OCI-LY7 (cell line): Measurements from ENCODE around the gene PAFAH2. TPM values are rescaled to one million over a fixed set of nuclear protein-coding genes. Genes with fewer than 3 reads are reported as not detected.

Source experiments
- BruUV-seq: library from RNA; stranded (reverse); fragments of 400-500 nt; replicated peaks from 2 replicates; lab custom pipeline; 2021; lab: Mats Ljungman, UMichigan
- CTCF ChIA-PET: fragments of 300-600 bp; sonication (Branson Sonifier 250); formaldehyde crosslinking; loops from one replicate; lab custom pipeline; 2022; ENCODE audit warnings: antibody characterized with exemption; ENCODE audit not compliant: unreplicated experiment; lab: Charles Lee
- POLR2A ChIA-PET: fragments of 300-600 bp; sonication (Branson Sonifier 250); formaldehyde crosslinking; loops from one replicate; lab custom pipeline; 2022; ENCODE audit warnings: antibody characterized with exemption; lab: Charles Lee
- DNase-seq: peaks from one replicate; pipeline ENCODE4 v3.0.0-alpha.2; 2015; ENCODE audit warnings: low spot score
- H2AFZ ChIP-seq: fragments of 200-600 bp; sonication (generic), shearing (Covaris generic); 2 replicates; pipeline ENCODE4 v1.6.1; 2014; ENCODE audit warnings: mild to moderate bottlenecking, antibody characterized with exemption, low read length, moderate library complexity
- H3K27ac ChIP-seq: fragments of 200-600 bp; sonication (generic); 2 replicates; pipeline ENCODE4 v1.5.1; 2014; ENCODE audit warnings: mixed run types, low read depth, mild to moderate bottlenecking, moderate library complexity, low read length, inconsistent platforms; ENCODE audit not compliant: poor library complexity, severe bottlenecking
- H3K36me3 ChIP-seq: fragments of 200-600 bp; sonication (generic); 2 replicates; pipeline ENCODE4 v1.6.1; 2014; ENCODE audit warnings: mild to moderate bottlenecking, antibody characterized with exemption, low read length, moderate library complexity, mixed read lengths; ENCODE audit not compliant: insufficient read depth
- H3K4me1 ChIP-seq: fragments of 200-600 bp; sonication (generic); 2 replicates; pipeline ENCODE4 v1.5.1; 2014; ENCODE audit warnings: mild to moderate bottlenecking, low read length; ENCODE audit not compliant: insufficient read depth, poor library complexity, severe bottlenecking
- H3K4me2 ChIP-seq: fragments of 200-600 bp; sonication (generic); 2 replicates; pipeline ENCODE4 v1.6.1; 2014; ENCODE audit warnings: mild to moderate bottlenecking, low read length
- H3K4me3 ChIP-seq: fragments of 200-600 bp; sonication (generic); 2 replicates; pipeline ENCODE4 v1.5.1; 2014; ENCODE audit warnings: mild to moderate bottlenecking, low read depth, low read length; ENCODE audit not compliant: poor library complexity, severe bottlenecking
- H3K79me2 ChIP-seq: fragments of 200-600 bp; sonication (generic); 2 replicates; pipeline ENCODE4 v1.6.1; 2016; ENCODE audit warnings: low read depth, mild to moderate bottlenecking, low read length, moderate library complexity, mixed read lengths; ENCODE audit not compliant: insufficient read depth
- H3K9me2 ChIP-seq: fragments of 200-600 bp; sonication (generic); 2 replicates; pipeline ENCODE4 v1.6.1; 2016; ENCODE audit warnings: mild to moderate bottlenecking, low read length, mixed read lengths; ENCODE audit not compliant: insufficient read depth
- H3K9me3 ChIP-seq: fragments of 200-600 bp; sonication (generic); 2 replicates; pipeline ENCODE4 v1.6.1; 2014; ENCODE audit warnings: mild to moderate bottlenecking, mixed run types, low read length, mixed read lengths
- H4K20me1 ChIP-seq: fragments of 200-600 bp; sonication (generic); 2 replicates; pipeline ENCODE4 v1.6.1; 2014; ENCODE audit warnings: mild to moderate bottlenecking, antibody characterized with exemption, low read length, moderate library complexity, mixed read lengths; ENCODE audit not compliant: insufficient read depth
- CTCF ChIP-seq: fragments of 200-600 bp; sonication (generic); conservative IDR thresholded peaks from 2 replicates; pipeline ENCODE4 v1.5.1; 2014; ENCODE audit warnings: mild to moderate bottlenecking, antibody characterized with exemption, low read length, moderate library complexity, mixed read lengths
- EZH2phosphoT487 ChIP-seq: fragments of 200-600 bp; sonication (generic); IDR thresholded peaks from 2 replicates; pipeline ENCODE4 v1.6.1; 2018; ENCODE audit warnings: low read depth, borderline replicate concordance, mild to moderate bottlenecking, mixed run types, antibody characterized with exemption, low read length, moderate library complexity, mixed read lengths
- intact Hi-C: fragments of 100-400 bp; cut with micrococcal nuclease; formaldehyde crosslinking; loops from one replicate; pipeline ENCODE4 v1.10.0; 2022; ENCODE audit not compliant: unreplicated experiment
- total RNA-seq, 2 experiments: library from RNA; depleted of rRNA in 1 of 2; stranded (reverse); fragments of >200 nt in 1 of 2; shearing (Covaris generic) in 1 of 2; gene quantifications; 2 replicates each; pipeline ENCODE4 v1.2.3, GENCODE V29; 2014 to 2022

Gene PAFAH2
- total RNA-seq, 2 experiments from 2014 or later: 2.9 to 7.3 TPM

- POLR2A ChIA-PET: no interaction called here
- CTCF ChIA-PET: no interaction called here
- no peak for DNase-seq
- intact Hi-C loops: no loop called here
- no TSS peak for BruUV-seq
- Histone ChIP-seq H3K4me3 (no peak overlapping the region), H3K27ac (no peak overlapping the region), H3K9me2 (no peaks in the 10 kb centered on the region), H2AFZ (no peak overlapping the region), H3K79me2 (no peaks in the 10 kb centered on the region), H3K4me2 (no peak overlapping the region), H4K20me1 (no peaks in the 10 kb centered on the region), H3K4me1 (no peaks in the 10 kb centered on the region), H3K9me3 (no peaks in the 10 kb centered on the region), H3K36me3 (peaks cover 36% of the 10 kb centered on the region)
- no peak for TF ChIP-seq CTCF
Observed at GRCh38 chr1:25958465-25958864, 39.4 kb downstream of the PAFAH2 start.

DNA sequence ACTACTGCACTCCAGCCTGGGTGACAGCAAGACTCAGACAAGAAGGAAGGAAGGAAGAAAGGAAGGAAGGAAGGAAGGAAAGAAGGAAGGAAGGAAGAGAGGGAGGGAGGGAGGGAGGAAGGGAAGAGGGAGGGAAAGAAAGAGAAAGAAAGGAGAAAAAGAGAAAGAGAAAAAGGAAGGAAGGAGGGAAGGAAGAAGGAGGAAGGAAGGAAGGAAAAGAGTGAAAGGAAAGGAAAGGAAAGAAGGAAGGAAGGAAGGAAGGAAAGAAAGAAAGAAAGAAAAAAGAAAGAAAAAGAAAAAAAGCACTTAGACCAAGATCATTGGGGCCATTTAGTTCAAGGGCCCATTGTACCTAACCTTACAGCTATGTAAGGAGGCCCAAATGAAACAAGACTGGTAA, 42.3 kb downstream of the PAFAH2 start:
- Histone ChIP-seq H3K79me2 (no peaks in the 10 kb centered on the region), H3K9me3 (no peaks in the 10 kb centered on the region), H4K20me1 (no peaks in the 10 kb centered on the region), H3K4me2 (no peak overlapping the region), H2AFZ (no peak overlapping the region), H3K9me2 (no peaks in the 10 kb centered on the region), H3K27ac (no peak overlapping the region), H3K4me3 (no peak overlapping the region), H3K36me3 (peaks cover 22% of the 10 kb centered on the region), H3K4me1 (no peaks in the 10 kb centered on the region)
- DNase-seq: no peak
- ChIA-PET POLR2A (interaction anchor here (0.6 kb wide), 1 partner anchor 23 kb away, joined by 3 read pairs; no protein-coding TSS in a partner anchor), CTCF (no interaction called here)
- intact Hi-C loops: no loop called here
- BruUV-seq: no TSS peak
- TF ChIP-seq EZH2phosphoT487: no peak

DNA sequence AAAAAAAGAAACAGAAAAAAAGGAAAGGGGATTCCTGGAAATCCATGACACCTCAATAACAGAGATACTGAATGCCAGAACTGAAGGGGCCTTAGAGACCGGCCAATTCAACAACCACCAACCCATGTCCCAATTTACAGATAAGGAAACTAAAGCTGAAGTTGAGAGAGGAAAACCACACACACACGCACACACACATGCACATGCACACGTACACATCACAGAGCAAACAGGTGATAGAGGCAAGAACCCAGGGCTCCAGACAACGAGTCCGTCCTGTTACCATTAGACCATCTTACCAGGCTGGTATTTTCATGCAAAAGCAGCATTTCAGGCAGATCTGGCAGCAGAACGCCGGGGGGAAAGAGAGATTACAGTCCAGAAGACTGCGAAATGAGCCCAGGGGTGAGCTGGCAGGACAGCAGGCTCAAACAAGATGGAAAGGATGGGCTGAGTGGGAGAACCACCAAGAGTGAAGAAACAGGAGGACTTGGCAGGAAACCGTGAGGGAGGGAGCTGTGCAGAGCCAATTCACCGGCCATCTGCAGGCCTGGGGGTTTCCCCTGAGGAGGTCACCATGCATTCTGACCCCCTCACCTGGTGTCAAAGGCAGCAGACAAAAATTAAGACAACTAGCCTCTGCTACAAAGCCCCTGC, 43.5 kb downstream of the PAFAH2 start:
- Histone ChIP-seq H3K9me3 (no peaks in the 10 kb centered on the region), H3K9me2 (no peaks in the 10 kb centered on the region), H3K79me2 (no peaks in the 10 kb centered on the region), H2AFZ (no peak overlapping the region), H3K27ac (no peak overlapping the region), H3K4me3 (no peak overlapping the region), H3K4me2 (no peak overlapping the region), H3K4me1 (no peaks in the 10 kb centered on the region), H3K36me3 (peaks cover 14% of the 10 kb centered on the region), H4K20me1 (no peaks in the 10 kb centered on the region)
- BruUV-seq: no TSS peak
- DNase-seq: no peak
- TF ChIP-seq CTCF: no peak
- no peak for TF ChIP-seq EZH2phosphoT487
- intact Hi-C loops: no loop called here
- POLR2A ChIA-PET: no interaction called here
- CTCF ChIA-PET: no interaction called here
